Measurements from ENCODE around the gene LTA. TPM values are rescaled to one million over a fixed set of nuclear protein-coding genes. Genes with fewer than 3 reads are reported as not detected.

LTA gene
- total and polyA plus RNA-seq, 8 donors: 0.05 to 1.3 (median 0.14) TPM; not detected in 4

- no peak overlapping the region for H3K27ac ChIP-seq
- intact Hi-C loops (cut with DNase I): no loop called here
- H3K4me3 ChIP-seq: no peak overlapping the region
- DNase-seq: no peak
- no peaks in the 10 kb centered on the region for H3K27me3 ChIP-seq
- no peak for TF ChIP-seq CTCF (IDR thresholded peaks at IDR 0.05)
- no peak for FAIRE-seq
- peaks cover 17 to 88% (median 60%) of the 10 kb centered on the region in 3 donors for H3K36me3 ChIP-seq
- 89% methylated on average over 24 of the region's 24 CpGs for WGBS, 2 donors
- no peaks in the 10 kb centered on the region for H3K9me3 ChIP-seq
- peaks cover 13 to 21% (median 17%) of the 10 kb centered on the region in 3 donors for H3K4me1 ChIP-seq
- ATAC-seq: no peak
These were observed 37.5 kb upstream of the LTA start for GRCh38 chr6:31534521-31535040.

GRCh38 chr6:31535538-31536324 lies 36.4 kb upstream of the LTA start:
- TF ChIP-seq CTCF (IDR thresholded peaks at IDR 0.05): no peak
- ATAC-seq (no peak), FAIRE-seq (no peak), DNase-seq (no peak)
- no peaks in the 10 kb centered on the region for H3K9me3 ChIP-seq
- no peaks in the 10 kb centered on the region for H3K27me3 ChIP-seq
- intact Hi-C loops (cut with DNase I): no loop called here
- H3K4me1 ChIP-seq: peaks cover 18 to 24% (median 18%) of the 10 kb centered on the region in 3 donors
- no peak overlapping the region for H3K4me3 ChIP-seq
- 22 to 33% methylated on average over 2 of the region's 2 CpGs for WGBS, 2 donors
- peaks cover 17 to 86% (median 61%) of the 10 kb centered on the region in 3 donors for H3K36me3 ChIP-seq
- no peak overlapping the region for H3K27ac ChIP-seq

GRCh38 chr6:31538805-31539400 lies 33.2 kb upstream of the LTA start:
- Histone ChIP-seq H3K27ac (no peak overlapping the region), H3K4me1 (peaks cover 22 to 32% (median 22%) of the 10 kb centered on the region in 3 donors), H3K36me3 (peaks cover 17 to 54% (median 41%) of the 10 kb centered on the region in 3 donors), H3K27me3 (no peaks in the 10 kb centered on the region), H3K4me3 (peak overlapping the region in 2 of 4 donors; percentile 9 to 63), H3K9me3 (no peaks in the 10 kb centered on the region)
- intact Hi-C loops (cut with DNase I): no loop called here
- FAIRE-seq (no peak), DNase-seq (peak in 5 of 6 donors; percentile 55 to 77 (median 63)), ATAC-seq (peak in 3 of 4 donors; percentile 24 to 51 (median 35))
- WGBS, 2 donors: 22 to 30% methylated on average over 6 of the region's 6 CpGs
- no peak for TF ChIP-seq CTCF (IDR thresholded peaks at IDR 0.05)

- no peak for TF ChIP-seq CTCF (IDR thresholded peaks at IDR 0.05)
- H3K27ac ChIP-seq: peak overlapping the region in 2 of 4 donors; percentile 93 to 96
- H3K4me3 ChIP-seq: peak overlapping the region; percentile 51 to 67 (median 59)
- ATAC-seq (no peak), FAIRE-seq (no peak), DNase-seq (no peak)
- H3K27me3 ChIP-seq: no peaks in the 10 kb centered on the region
- H3K9me3 ChIP-seq: no peaks in the 10 kb centered on the region
- intact Hi-C loops (cut with DNase I): no loop called here
- peaks cover 22 to 32% (median 22%) of the 10 kb centered on the region in 3 donors for H3K4me1 ChIP-seq
- 6 to 8% methylated on average over 4 of the region's 4 CpGs for WGBS, 2 donors
- peaks cover 7 to 37% (median 25%) of the 10 kb centered on the region in 3 donors for H3K36me3 ChIP-seq
These were observed 31.4 kb upstream of the LTA start for GRCh38 chr6:31540640-31541039.

All from pancreas (tissue), 10 donors.